HG02678 (cell line): ENCODE measurements around the gene AKAP17A.
"Not testable (repeated sequence)": the region's sequence is repeated elsewhere in the genome, so short reads cannot be mapped to it uniquely, and the experiment has no call there.

Experiments
- ATAC-seq: cut with Tn5 transposase; IDR thresholded peaks from one replicate; pipeline ENCODE4 v1.9.1; 2021; ENCODE audit warnings: mild to moderate bottlenecking, moderate library complexity; ENCODE audit not compliant: unreplicated experiment

Gene AKAP17A, protein sequence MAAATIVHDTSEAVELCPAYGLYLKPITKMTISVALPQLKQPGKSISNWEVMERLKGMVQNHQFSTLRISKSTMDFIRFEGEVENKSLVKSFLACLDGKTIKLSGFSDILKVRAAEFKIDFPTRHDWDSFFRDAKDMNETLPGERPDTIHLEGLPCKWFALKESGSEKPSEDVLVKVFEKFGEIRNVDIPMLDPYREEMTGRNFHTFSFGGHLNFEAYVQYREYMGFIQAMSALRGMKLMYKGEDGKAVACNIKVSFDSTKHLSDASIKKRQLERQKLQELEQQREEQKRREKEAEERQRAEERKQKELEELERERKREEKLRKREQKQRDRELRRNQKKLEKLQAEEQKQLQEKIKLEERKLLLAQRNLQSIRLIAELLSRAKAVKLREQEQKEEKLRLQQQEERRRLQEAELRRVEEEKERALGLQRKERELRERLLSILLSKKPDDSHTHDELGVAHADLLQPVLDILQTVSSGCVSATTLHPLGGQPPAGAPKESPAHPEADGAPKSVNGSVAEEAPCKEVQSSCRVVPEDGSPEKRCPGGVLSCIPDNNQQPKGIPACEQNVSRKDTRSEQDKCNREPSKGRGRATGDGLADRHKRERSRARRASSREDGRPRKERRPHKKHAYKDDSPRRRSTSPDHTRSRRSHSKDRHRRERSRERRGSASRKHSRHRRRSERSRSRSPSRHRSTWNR

DNA sequence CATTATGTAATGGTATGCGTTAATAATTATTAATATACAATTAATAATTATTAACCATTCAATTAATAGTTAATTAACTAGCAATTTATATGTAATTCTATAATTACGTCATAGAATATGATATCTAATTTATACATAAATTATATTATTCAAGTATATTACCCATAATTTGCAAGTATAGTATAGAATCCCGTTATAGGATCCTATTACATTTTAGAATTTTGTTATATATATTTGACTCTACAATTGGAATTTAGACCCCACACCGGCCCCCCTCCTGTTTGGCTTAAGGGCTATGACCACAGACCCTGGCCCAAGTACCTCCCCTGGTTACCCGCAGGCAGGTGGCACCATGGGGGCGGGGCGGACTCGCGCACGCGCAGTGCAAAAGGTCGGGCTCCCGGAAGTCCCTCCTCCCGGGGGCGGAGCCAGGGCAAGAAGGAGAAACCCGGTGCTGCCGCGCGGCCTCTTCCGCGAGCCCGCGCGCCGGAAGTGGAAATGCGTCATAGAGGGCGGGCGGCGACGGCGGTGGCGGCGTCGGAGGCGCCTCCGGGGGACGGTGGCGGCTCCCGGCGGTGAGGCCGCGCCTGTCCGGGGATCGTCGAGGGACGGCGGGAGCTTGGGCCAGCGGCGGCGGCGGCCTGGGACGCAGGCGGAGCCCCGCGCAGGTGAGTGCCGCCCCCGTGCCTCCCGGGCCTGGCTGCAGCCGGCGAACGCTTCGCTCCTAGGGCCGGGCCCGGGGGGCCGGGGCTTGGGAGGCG is at the start of gene AKAP17A:
Gene AKAP17A, plus strand, starts transcription at position 503 of the 761 bp plus-strand sequence. CDS start 1,859 bp downstream, outside the sequence.
- peak; percentile 87 for ATAC-seq

DNA sequence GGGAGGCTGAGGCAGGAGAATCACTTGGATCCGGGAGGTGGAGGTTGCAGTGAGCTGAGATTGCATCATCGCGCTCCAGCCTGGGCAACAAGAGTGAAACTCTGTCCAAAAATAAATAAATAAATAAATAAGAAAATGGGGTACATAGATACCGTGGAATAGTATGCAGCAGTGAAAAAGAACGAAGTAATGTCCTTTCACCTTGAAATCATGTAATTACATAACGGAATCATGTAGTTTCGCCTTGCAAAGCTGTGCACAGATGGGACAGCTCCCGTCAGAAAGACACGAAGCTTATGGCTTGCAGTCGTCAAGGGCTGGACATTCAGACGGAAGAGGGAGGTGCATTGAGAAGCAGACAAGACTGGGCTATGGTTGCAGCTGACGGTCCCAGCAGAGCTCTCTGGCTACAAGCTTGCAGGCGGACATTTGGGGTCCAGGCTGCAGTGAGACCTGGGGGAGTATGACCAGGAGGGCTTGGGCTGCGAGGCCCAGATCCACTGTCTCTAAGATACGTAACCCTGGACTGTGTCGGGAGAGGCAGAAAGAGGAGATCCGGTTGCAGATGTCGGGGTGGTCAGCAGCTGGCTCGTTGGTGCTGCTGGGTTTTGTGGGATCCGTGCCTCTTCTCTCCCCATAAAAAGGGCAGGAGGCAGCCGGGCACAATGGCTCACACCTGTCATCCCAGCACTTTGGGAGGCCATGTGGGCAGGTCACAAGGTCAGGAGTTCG is 48.2 kb upstream of the AKAP17A start:
- ATAC-seq: no peak

DNA sequence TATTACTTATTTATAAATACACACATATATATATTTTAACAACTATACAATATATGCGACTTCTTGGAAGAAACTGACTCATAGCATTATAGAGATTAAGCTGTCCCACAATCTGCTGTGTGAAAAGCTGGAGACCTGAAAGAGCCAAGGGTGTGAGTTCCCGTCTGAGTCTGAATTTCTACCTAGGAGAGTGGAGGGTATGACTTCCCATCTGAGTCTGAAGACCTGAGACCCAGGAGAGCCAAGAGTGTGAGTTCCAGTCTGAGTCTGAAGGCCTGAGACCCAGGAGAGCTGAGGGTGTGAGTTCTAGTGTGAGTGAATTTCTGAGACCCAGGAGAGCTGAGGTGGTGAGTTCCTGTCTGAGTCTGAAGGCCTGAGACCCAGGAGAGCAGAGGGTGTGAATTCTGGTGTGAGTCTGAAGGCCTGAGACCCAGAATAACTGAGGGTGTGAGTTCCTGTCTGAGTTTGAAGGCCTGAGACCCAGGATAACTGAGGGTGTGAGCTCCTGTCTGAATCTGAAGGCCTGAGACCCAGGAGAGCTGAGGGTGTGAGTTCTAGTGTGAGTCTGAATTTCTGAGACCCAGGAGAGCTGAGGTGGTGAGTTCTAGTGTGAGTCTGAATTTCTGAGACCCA is 45.5 kb upstream of the AKAP17A start:
- ATAC-seq: no peak

DNA sequence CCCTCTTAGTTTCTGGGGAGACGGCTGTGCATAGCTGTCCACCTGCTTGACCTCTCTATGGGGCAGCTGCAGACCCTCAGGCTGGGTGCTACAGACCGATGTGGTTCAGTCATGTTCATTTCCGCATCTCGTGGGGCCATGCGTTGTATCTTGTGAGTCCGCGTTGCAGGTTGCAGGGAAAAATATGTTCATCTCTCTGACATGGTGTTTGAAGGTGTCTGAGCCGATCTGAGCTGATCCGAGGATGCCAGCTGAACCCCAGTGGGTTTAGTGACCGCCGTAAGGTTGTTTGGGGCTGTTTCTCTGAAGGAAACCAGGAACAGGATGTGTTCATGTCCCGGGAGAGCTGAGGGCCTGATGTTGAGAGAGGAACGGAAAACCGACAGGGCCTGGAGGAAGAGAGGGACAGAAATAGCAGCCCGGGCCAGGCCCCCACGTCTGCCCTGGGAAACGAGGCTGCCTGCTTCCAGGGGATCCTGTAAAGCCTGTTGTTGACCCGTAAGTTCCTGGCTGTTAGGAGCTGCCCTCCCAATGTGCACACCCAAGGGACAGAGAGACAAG is 44.6 kb upstream of the AKAP17A start:
- no peak for ATAC-seq

DNA sequence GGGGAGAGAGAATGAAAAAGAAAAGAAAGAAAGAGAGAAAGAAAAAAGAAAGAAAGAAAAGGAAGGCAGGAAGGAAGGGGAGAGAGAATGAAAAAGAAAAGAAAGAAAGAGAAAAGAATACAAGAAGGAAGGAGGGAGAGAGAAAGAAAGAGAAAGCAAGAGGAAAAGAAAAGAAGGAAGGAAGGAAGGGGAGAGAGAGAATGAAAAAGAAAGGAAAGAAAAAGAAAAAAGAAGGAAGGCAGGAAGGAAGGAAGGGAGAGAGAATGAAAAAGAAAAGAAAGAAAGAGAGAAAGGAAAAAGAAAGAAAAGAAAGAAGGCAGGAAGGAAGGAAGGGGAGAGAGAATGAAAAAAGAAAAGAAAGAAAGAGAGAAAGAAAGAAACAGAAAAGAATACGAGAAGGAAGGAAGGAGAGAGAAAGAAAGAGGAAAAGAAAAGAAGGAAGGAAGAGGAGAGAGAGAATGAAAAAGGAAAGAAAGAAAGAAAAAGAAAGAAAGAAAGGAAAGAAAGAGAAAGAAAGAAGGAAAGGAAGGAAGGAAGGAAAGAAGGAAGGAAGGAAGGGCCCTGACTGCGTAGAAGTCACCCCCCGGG is 39.4 kb upstream of the AKAP17A start:
- no peak for ATAC-seq

DNA sequence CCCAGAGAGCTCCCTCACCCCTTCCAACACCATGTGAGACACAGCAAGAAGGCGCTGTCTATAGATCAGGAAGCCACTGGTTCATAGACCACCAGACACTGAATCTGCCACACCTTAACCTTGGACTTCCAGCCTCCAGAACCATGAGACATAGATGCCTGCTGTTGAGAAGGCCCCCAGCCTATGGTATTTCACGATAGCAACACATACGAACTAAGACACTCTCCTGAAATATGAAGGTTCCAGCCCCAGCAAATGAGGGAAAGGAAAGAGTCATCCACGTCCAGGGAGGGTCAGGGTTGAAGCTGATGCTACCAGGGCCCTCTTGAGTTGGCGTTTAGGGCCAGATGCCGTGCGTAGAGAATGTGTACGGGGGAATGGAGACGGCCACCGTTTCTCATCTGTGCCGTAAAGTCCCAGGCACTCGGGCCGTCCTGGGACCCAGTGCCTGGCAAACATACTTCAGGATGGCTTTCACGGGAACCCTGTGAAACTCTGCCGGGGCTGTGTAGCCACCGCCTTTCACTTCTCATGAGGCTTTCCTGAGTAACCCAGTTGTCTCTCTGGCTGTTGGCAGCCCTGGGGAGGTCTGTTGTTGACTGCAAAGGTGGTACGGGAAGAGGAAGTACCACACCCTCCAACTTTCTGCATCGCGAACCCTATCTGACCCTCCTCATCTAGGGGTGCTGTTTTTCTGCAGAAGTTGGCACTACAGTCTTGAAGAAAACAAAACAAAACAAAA is 36.8 kb upstream of the AKAP17A start:
- no peak for ATAC-seq

DNA sequence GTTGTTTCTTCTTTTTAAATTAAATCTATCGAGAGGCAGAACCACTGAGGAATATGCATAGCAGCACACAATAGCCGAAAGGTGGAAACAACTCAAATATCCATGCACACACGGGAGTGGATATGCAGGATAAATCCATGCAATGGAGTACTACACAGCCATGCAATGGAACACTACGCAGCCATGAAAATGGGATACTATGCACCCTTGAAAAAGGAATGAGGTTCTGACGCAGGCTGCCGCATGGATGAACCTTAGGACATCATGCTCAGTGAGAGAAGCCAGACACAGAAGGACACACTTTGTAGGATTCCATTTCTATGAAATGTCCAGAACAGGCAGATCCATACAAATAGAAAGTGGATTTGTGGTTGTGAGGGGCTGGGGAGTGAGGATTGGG is 36.0 kb upstream of the AKAP17A start:
- no peak for ATAC-seq

DNA sequence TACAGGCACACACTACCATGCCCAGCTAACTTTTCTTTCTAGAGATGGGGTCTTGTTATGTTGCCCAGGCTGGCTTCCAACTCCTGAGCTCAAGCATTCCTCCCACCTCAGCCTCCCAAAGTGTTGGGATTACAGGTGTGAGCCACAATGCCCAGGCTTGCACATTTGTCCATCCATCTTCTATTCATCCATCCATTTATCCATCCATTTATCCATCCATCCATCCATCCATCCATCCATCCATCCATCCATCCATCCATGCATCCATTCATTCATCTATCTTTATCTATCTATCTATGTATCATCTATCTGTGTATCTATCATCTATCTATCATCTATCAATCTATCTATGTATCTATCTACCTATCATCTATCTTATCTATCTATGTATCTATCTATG is 34.0 kb upstream of the AKAP17A start:
- not testable (repeated sequence) for ATAC-seq

DNA sequence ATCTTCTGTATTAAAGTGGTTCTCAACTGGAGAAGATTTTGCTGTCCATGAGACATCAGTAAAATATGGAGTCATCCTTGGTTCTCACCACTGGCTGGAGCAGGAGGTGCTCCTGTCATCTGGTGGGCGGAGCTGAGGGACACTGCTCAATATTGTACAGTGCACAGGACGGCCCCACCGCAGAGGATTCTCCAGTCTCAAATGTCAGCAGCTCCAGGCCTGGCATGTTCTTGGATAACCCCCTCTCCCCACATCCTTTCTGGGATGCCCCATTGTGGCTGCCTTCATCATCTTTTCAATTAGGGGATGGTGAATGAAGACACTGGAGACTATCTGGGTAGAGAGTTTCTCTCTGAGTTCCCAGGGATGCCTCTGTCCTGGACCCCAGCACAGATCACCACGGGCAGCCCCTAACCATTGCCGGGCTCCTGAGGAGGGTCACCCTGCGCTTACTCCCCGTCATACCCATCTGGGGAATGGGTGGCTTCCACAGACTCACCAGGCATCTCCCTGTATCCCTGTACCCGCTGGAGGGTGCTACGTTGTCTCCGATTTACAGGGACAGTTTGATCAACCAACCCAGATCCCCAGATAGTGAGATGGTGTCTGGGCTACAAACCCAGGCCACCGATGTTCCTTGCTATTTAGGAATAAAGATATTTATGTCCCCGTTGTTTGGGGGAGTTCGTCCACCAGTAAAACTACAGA is 32.5 kb upstream of the AKAP17A start:
- ATAC-seq: no peak

DNA sequence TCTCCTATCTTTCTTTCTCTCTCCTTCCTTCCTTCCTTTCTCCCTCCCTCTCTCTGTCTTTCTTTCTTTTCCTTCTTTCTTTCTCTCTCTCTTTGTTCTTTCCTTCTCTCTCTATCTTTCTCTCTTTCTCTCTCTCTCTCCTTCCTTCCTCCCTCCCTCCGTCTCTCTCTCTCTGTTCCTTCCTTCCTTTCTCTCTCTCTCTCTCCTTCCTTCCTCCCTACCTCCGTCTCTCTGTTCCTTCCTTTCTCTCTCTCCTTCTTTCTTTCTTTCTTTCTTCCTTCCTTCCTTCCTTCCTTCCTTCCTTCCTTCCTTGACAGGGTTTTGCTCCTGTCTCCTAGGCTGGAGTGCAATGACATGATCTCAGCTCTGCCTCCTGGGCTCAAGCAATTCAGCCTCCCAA is 30.2 kb upstream of the AKAP17A start:
- ATAC-seq: no peak

DNA sequence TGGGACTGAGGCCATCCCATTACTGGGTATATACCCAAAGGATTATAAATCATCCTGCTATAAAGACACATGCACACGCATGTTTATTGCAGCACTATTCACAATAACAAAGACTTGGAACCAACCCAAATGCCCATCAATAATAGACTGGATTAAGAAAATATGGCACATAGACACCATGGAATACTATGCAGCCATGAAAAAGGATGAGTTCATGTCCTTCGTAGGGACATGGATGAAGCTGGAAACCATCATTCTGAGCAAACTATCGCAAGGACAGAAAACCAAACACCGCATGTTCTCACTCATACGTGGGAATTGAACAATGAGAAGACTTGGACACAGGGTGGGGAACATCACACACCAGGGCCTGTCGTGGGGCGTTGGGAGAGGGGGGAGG is 27.3 kb upstream of the AKAP17A start:
- ATAC-seq: not testable (repeated sequence)

DNA sequence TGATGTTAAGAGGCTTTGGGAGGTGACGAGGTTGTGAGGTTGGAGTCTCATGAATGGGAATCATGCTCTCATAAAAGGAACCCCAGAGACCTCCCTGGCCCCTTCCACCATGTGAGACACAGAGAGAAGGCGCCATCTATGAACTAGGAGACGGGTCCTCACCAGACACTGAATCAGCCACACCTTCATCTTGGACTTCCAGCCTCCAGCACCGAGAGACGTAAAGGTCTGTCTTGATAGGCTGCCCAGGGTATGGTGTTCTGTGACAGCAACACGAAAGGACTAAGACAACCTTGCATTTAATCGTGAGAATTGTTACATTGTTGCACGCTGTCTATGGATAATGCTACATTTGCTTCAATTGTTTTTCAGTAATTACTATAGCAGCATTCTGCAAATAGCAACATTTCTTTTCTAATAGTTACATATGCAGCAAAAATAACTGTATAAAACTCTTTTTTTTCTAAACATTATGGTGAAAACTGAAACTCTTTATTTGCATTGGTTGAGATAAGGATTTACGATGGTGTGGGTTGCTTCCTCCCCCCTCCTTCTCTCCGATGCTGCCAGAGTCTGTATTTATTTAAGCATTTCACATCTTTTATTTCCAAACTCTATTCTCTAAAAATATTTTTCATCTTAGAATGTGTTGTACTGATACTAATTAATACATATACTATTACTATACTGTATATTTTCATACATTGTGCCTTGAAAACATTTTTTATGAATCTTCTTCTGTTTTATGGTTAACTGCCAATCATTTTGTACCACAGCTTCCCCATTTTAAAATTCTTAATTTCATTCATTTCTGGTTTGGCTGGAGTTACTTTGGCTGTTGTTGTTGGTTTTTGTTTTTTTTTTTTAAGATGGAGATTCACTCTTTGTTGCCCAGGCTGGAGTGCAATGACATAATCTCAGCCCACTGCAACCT is 26.4 kb upstream of the AKAP17A start:
- ATAC-seq: no peak

DNA sequence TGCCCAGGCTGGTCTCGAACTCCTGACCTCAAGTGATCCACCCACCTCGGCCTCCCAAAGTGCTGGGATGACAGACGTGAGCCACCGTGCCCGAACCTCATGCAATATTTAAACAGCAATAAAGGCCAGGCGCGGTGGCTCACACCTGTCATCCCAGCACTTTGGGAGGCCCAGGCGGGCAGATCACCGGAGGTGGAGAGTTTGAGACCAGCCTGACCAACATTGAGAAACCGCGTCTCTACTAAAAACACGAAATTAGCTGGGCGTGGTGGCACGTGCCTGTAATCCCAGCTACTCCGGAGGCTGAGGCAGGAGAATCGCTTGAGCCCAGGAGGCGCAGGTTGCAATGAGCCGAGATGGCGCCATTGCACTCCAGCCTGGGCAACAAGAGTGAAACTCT is 17.2 kb upstream of the AKAP17A start:
- ATAC-seq: not testable (repeated sequence)

DNA sequence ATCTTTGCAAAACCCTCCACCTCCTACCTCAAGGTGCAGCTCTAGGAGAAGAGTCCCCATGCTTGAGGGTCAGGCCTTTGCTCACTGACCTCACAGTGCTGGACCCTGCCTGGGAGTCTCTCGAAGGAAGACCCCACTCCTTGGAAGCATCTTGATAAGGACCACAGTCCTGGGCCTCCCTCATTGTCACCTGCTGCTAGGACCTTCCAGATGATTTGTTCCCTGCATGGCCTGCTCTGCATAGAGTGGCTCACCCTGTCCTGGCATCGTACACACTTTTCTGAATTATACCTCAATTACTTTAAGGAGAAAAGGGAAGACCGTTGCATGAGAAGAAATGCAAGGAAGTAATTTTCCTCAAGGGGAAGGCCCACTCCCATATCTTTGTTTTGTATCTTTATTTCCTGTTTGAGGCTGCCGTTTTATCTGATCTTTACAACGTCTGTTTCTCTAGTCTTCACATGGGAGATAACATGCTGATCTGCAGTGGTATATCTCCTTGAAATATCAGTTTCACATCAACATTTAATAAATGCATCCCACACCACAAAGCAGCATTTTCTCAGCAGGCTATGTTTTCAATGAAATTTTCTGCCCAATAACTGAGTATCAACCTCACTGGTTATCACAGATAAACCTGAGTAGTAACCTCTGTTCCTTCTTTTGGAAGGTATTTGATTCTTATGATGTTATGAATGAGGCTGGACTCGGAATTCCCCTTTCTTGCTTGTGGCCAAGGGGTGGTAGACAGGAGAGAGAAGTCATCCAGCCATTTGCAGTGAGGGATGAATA is 15.0 kb upstream of the AKAP17A start:
- ATAC-seq: no peak

DNA sequence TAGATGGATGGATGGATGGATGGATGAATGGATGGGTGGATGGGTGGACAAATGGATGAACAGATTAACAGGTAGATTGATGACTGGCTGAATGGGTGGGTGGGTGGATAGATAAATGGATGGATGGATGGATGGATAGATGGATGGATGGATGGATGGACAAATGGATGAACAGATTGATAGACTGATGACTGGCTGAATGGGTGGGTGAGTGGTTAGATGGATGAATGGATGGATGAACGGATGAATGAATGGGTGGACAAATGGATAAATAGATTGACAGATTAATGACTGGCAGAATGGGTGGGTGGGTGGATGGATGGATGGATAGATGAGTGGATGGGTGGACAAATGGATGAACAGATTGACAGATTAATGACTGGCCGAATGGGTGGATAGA is 13.6 kb upstream of the AKAP17A start:
- ATAC-seq: no peak

DNA sequence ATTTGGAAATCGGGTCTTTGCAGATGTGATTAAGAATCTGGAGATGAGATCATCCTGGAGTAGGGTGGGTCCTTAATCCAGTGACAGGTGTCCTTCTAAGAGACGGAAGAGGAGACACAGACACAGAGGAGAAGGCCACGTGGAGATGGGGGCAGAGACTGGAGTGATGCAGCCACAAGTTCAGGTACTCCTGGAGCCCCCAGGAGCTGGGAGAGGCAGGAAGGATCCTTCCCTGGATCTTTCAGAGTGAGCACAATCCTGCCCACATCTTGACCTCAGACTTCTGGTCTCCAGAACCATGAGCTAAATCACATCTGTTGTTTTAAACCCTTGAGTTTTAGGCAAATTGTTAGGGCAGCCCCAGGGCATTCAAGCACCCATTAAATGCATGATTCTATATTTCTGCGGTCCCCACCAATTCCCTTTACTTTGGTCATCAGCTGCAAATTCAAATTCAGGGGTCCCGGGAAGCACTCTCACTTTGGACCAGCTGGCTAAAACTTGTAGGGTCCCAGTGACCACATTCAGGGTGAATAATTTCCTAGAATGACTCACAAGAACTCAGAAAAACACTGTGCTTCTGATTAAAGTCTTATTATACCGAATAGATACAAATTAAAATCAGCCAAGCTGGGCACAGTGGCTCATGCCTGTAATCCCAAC is 12.8 kb upstream of the AKAP17A start:
- no peak for ATAC-seq
